H9 (cell line): ENCODE data around the gene POMGNT2. TPM values are rescaled to one million over a fixed set of nuclear protein-coding genes. Genes with fewer than 3 reads are reported as not detected.

Experiments
- DNase-seq: peaks from one replicate; pipeline ENCODE4 v3.0.0-alpha.2; 2017
- H2AFZ ChIP-seq: one replicate; pipeline ENCODE4 v1.6.1; 2013; ENCODE audit warnings: mild to moderate bottlenecking, low read length, control low read depth, moderate library complexity
- H2AK5ac ChIP-seq: 2 replicates; pipeline ENCODE4 v1.6.1; 2013; ENCODE audit warnings: low read length, control low read depth, mixed read lengths; ENCODE audit not compliant: insufficient read length
- H2BK120ac ChIP-seq: one replicate; pipeline ENCODE4 v1.6.1; 2013; ENCODE audit warnings: low read depth, mild to moderate bottlenecking, low read length, control low read depth, inconsistent platforms; ENCODE audit not compliant: poor library complexity, severe bottlenecking
- H2BK12ac ChIP-seq: 2 replicates; pipeline ENCODE4 v1.6.1; 2013; ENCODE audit warnings: low read length, control low read depth, mixed read lengths, low read depth; ENCODE audit not compliant: insufficient read length
- H2BK15ac ChIP-seq: 2 replicates; pipeline ENCODE4 v1.6.1; 2013; ENCODE audit warnings: low read depth, low read length, control low read depth
- H2BK20ac ChIP-seq: one replicate; pipeline ENCODE4 v1.6.1; 2013; ENCODE audit warnings: low read depth, mild to moderate bottlenecking, low read length, control low read depth, inconsistent platforms; ENCODE audit not compliant: poor library complexity, severe bottlenecking
- H2BK5ac ChIP-seq: 2 replicates; pipeline ENCODE4 v1.6.1; 2013; ENCODE audit warnings: low read length, control low read depth, mixed read lengths; ENCODE audit not compliant: insufficient read length
- H3K14ac ChIP-seq: 2 replicates; pipeline ENCODE4 v1.6.1; 2013; ENCODE audit warnings: low read length, control low read depth; ENCODE audit not compliant: insufficient read depth
- H3K18ac ChIP-seq: 2 replicates; pipeline ENCODE4 v1.6.1; 2013; ENCODE audit warnings: low read depth, mild to moderate bottlenecking, mixed read lengths, low read length, control low read depth; ENCODE audit not compliant: insufficient read length
- H3K23ac ChIP-seq: 2 replicates; pipeline ENCODE4 v1.6.1; 2013; ENCODE audit warnings: low read length, control low read depth, mixed read lengths, low read depth; ENCODE audit not compliant: insufficient read length
- H3K23me2 ChIP-seq: 2 replicates; pipeline ENCODE4 v1.6.1; 2013; ENCODE audit warnings: low read depth, mild to moderate bottlenecking, mixed read lengths, low read length, control low read depth; ENCODE audit not compliant: insufficient read length, poor library complexity, severe bottlenecking
- H3K27ac ChIP-seq: 2 replicates; pipeline ENCODE4 v1.5.1; 2013; ENCODE audit warnings: low read length, control low read depth, mixed read lengths, low read depth; ENCODE audit not compliant: insufficient read length
- H3K27me3 ChIP-seq: 2 replicates; pipeline ENCODE4 v1.6.1; 2013; ENCODE audit warnings: low read length, control low read depth, inconsistent platforms; ENCODE audit not compliant: insufficient read depth
- H3K4ac ChIP-seq: 2 replicates; pipeline ENCODE4 v1.6.1; 2013; ENCODE audit warnings: low read depth, mild to moderate bottlenecking, control low read depth, inconsistent platforms, low read length, moderate library complexity
- H3K4me1 ChIP-seq: 2 replicates; pipeline ENCODE4 v1.6.1; 2013; ENCODE audit warnings: low read length, control low read depth, inconsistent platforms; ENCODE audit not compliant: insufficient read depth
- H3K4me2 ChIP-seq: 2 replicates; pipeline ENCODE4 v1.6.1; 2013; ENCODE audit warnings: low read length, control low read depth, mixed read lengths; ENCODE audit not compliant: insufficient read length, insufficient read depth
- H3K56ac ChIP-seq: 2 replicates; pipeline ENCODE4 v1.6.1; 2013; ENCODE audit warnings: low read depth, mild to moderate bottlenecking, mixed read lengths, low read length, control low read depth; ENCODE audit not compliant: insufficient read length
- H3K79me1 ChIP-seq: 2 replicates; pipeline ENCODE4 v1.6.1; 2013; ENCODE audit warnings: low read depth, mild to moderate bottlenecking, moderate library complexity, low read length, control low read depth, inconsistent platforms; ENCODE audit not compliant: insufficient read depth, poor library complexity, severe bottlenecking
- H3K79me2 ChIP-seq: 2 replicates; pipeline ENCODE4 v1.6.1; 2013; ENCODE audit warnings: low read length, control low read depth, inconsistent platforms; ENCODE audit not compliant: insufficient read depth
- H3K9ac ChIP-seq: 2 replicates; pipeline ENCODE4 v1.6.1; 2013; ENCODE audit warnings: low read length, control low read depth, mixed read lengths; ENCODE audit not compliant: insufficient read length; ENCODE audit errors: extremely low read depth
- H3K9me3 ChIP-seq: one replicate; pipeline ENCODE4 v1.6.1; 2013; ENCODE audit warnings: low read depth, low read length, inconsistent platforms; ENCODE audit not compliant: control insufficient read depth
- H3T11ph ChIP-seq: one replicate; pipeline ENCODE4 v1.6.1; 2013; ENCODE audit warnings: mild to moderate bottlenecking, low read length, control low read depth, inconsistent platforms
- H4K20me1 ChIP-seq: one replicate; pipeline ENCODE4 v1.6.1; 2013; ENCODE audit not compliant: control insufficient read depth, insufficient read length, insufficient read depth
- H4K5ac ChIP-seq: 2 replicates; pipeline ENCODE4 v1.6.1; 2013; ENCODE audit warnings: low read depth, mild to moderate bottlenecking, mixed read lengths, low read length, control low read depth; ENCODE audit not compliant: insufficient read length
- H4K8ac ChIP-seq: replicated peaks from 2 replicates; pipeline ENCODE4 v1.6.1; 2013; ENCODE audit warnings: low read length, control low read depth, mixed read lengths, low read depth; ENCODE audit not compliant: insufficient read length
- H4K91ac ChIP-seq: 2 replicates; pipeline ENCODE4 v1.6.1; 2013; ENCODE audit warnings: low read depth, mild to moderate bottlenecking, moderate library complexity, mixed read lengths, low read length, control low read depth; ENCODE audit not compliant: insufficient read length
- H3K27ac Mint-ChIP-seq, 3 experiments: 2 replicates in 2 of 3; 3 replicates in 1 of 3; pipeline ENCODE4 v1.8.0; 2020 to 2021; ENCODE audit warnings: mixed read lengths in 3 of 3, mild to moderate bottlenecking in 1 of 3, moderate library complexity in 1 of 3
- H3K27me3 Mint-ChIP-seq: 2 replicates; pipeline ENCODE4 v1.8.0; 2021; ENCODE audit warnings: low read depth, mild to moderate bottlenecking, moderate library complexity, mixed read lengths
- H3K36me3 Mint-ChIP-seq, 3 experiments: 2 replicates in 2 of 3; 3 replicates in 1 of 3; pipeline ENCODE4 v1.8.0; 2020 to 2021; ENCODE audit warnings: low read depth in 3 of 3, mixed read lengths in 3 of 3; ENCODE audit not compliant: insufficient read depth in 1 of 3
- H3K4me1 Mint-ChIP-seq, 2 experiments: 2 replicates each; pipeline ENCODE4 v1.8.0; 2020; ENCODE audit warnings: mixed read lengths in 2 of 2
- H3K4me3 Mint-ChIP-seq, 2 experiments: 2 replicates in 1 of 2; 3 replicates in 1 of 2; pipeline ENCODE4 v1.8.0; 2020 to 2021; ENCODE audit warnings: mild to moderate bottlenecking in 2 of 2, mixed read lengths in 2 of 2, moderate library complexity in 1 of 2
- H3K9me3 Mint-ChIP-seq, 2 experiments: 2 replicates in 1 of 2; 3 replicates in 1 of 2; pipeline ENCODE4 v1.8.0; 2020; ENCODE audit warnings: mild to moderate bottlenecking in 2 of 2, mixed read lengths in 2 of 2, moderate library complexity in 1 of 2
- CTCF ChIP-seq: fragments of 200-600 bp; sonication (generic); conservative IDR thresholded peaks from 3 replicates; pipeline ENCODE4 v1.8.0; 2021; ENCODE audit warnings: antibody characterized with exemption, mild to moderate bottlenecking
- total RNA-seq: library from RNA; stranded (reverse); gene quantifications from 2 replicates; pipeline ENCODE4 v1.2.1, GENCODE V29; 2021

Gene POMGNT2
- total RNA-seq, 1 experiment from 2014 or later: 14.0 TPM

GRCh38 chr3:43148033-43148432, 42.2 kb upstream of the POMGNT2 start:
- Mint-ChIP-seq H3K36me3 (no peaks in the 10 kb centered on the region), H3K4me1 (peaks cover 18 to 23% of the 10 kb centered on the region in 2 experiments)
- no peak overlapping the region for H2BK120ac ChIP-seq

More at GRCh38 chr3:43148033-43148432, 42.2 kb upstream of the POMGNT2 start:
- TF ChIP-seq CTCF: no peak
- H3K4me2 ChIP-seq: no peak overlapping the region
- H3K4ac ChIP-seq: no peak overlapping the region
- no peak overlapping the region for H2BK12ac ChIP-seq
- H3T11ph ChIP-seq: no peak overlapping the region
- H3K9ac ChIP-seq: no peak overlapping the region
- H4K5ac ChIP-seq: no peak overlapping the region
- H3K23me2 ChIP-seq: no peaks in the 10 kb centered on the region
- no peak overlapping the region for H3K27ac ChIP-seq
- H3K18ac ChIP-seq: no peak overlapping the region
- H4K8ac ChIP-seq: no peak overlapping the region
- H3K23ac ChIP-seq: no peak overlapping the region
- H3K9me3 ChIP-seq: no peaks in the 10 kb centered on the region
- no peak overlapping the region for H2BK5ac ChIP-seq
- no peaks in the 10 kb centered on the region for H4K20me1 ChIP-seq
- H3K56ac ChIP-seq: no peak overlapping the region
- no peak overlapping the region for H2BK20ac ChIP-seq
- Mint-ChIP-seq H3K27ac (no peak overlapping the region), H3K4me3 (no peak overlapping the region), H3K27me3 (peaks cover 12% of the 10 kb centered on the region), H3K9me3 (no peaks in the 10 kb centered on the region; a peak in 1 of 5 replicates)
- H3K27me3 ChIP-seq: no peaks in the 10 kb centered on the region
- H2BK15ac ChIP-seq: no peak overlapping the region
- H3K4me1 ChIP-seq: peaks cover 4% of the 10 kb centered on the region; the same call in 1 of the 2 replicates
- H3K79me1 ChIP-seq: no peaks in the 10 kb centered on the region
- no peak overlapping the region for H2AK5ac ChIP-seq
- H2AFZ ChIP-seq: no peak overlapping the region
- no peak overlapping the region for H4K91ac ChIP-seq
- no peak overlapping the region for H3K14ac ChIP-seq
- DNase-seq: no peak
- no peaks in the 10 kb centered on the region for H3K79me2 ChIP-seq
